Erythroblast (primary cell): ENCODE measurements around the gene NLRP9.
A peak's percentile ranks its signal among the peaks of the same experiment; 100 is the strongest.

Experiments used
- DNase-seq, 2 experiments: peaks; one replicate each; lab custom pipeline; 2025; lab: John Stamatoyannopoulos, UW
- GATA1 ChIP-seq: IDR thresholded peaks from 2 replicates; pipeline ENCODE4 v1.6.1; 2011; ENCODE audit warnings: low read depth, mild to moderate bottlenecking, control low read depth, low read length, moderate library complexity
- POLR2A ChIP-seq: IDR thresholded peaks from 2 replicates; pipeline ENCODE4 v1.6.1; 2011; ENCODE audit warnings: mild to moderate bottlenecking, low read length

NLRP9 gene

GRCh38 chr19:55676889-55677505 is 61.2 kb downstream of the NLRP9 start:
- no peak for TF ChIP-seq GATA1
- TF ChIP-seq POLR2A: no peak
- DNase-seq: no peak

- DNase-seq: peak; percentile 79 to 88
- TF ChIP-seq POLR2A (no peak), GATA1 (no peak)
Measured at GRCh38 chr19:55676383-55676782, 61.8 kb downstream of the NLRP9 start.

GRCh38 chr19:55675661-55676354 is 62.4 kb downstream of the NLRP9 start:
- DNase-seq: no peak
- TF ChIP-seq GATA1 (no peak), POLR2A (no peak)

GRCh38 chr19:55674841-55675660 is 63.2 kb downstream of the NLRP9 start, which contains the start of gene EPN1:
TSS of gene EPN1 (plus strand) at chr19:55675226. CDS start at chr19:55678628, 3,402 bp downstream.
- DNase-seq: peak; percentile 99
- TF ChIP-seq POLR2A: peak; percentile 51
- no peak for TF ChIP-seq GATA1

- no peak for DNase-seq
- TF ChIP-seq GATA1: no peak
- TF ChIP-seq POLR2A: no peak
Measured at GRCh38 chr19:55674459-55674840, 63.8 kb downstream of the NLRP9 start.

GRCh38 chr19:55673889-55674288 is 64.3 kb downstream of the NLRP9 start:
- DNase-seq: no peak
- TF ChIP-seq POLR2A: no peak
- no peak for TF ChIP-seq GATA1

GRCh38 chr19:55673465-55673864 is 64.7 kb downstream of the NLRP9 start:
- TF ChIP-seq GATA1: no peak
- no peak for TF ChIP-seq POLR2A
- no peak for DNase-seq

- TF ChIP-seq GATA1: no peak
- no peak for TF ChIP-seq POLR2A
- no peak for DNase-seq
Measured at GRCh38 chr19:55672418-55672817, 65.8 kb downstream of the NLRP9 start.

GRCh38 chr19:55671054-55671378 is 67.2 kb downstream of the NLRP9 start:
- DNase-seq: no peak
- TF ChIP-seq GATA1 (no peak), POLR2A (no peak)

- DNase-seq: peak; percentile 35 to 47
- TF ChIP-seq GATA1: no peak
- no peak for TF ChIP-seq POLR2A
Measured at GRCh38 chr19:55670280-55671053, 67.7 kb downstream of the NLRP9 start.

- TF ChIP-seq POLR2A: no peak
- no peak for TF ChIP-seq GATA1
- no peak for DNase-seq
Measured at GRCh38 chr19:55669418-55670279, 68.6 kb downstream of the NLRP9 start.

- no peak for TF ChIP-seq GATA1
- no peak for TF ChIP-seq POLR2A
Measured at GRCh38 chr19:55668603-55669348, 69.4 kb downstream of the NLRP9 start.

More at GRCh38 chr19:55668603-55669348, 69.4 kb downstream of the NLRP9 start:
- DNase-seq: no peak
